K562 (cell line): ENCODE measurements around the gene BDH1. TPM values are rescaled to one million over a fixed set of nuclear protein-coding genes. Genes with fewer than 3 reads are reported as not detected.

Experiments used
- ATAC-seq: fragments of 200-7000 bp; cut with Tn5 transposase; 3 replicates; pipeline ENCODE4 v1.9.1; 2020; ENCODE audit warnings: moderate library complexity
- BruUV-seq: library from RNA; stranded (reverse); fragments of 400-500 nt; replicated peaks from 2 replicates; lab custom pipeline; 2021; lab: Mats Ljungman, UMichigan
- CTCF ChIA-PET: fragments of 300-600 bp; formaldehyde crosslinking; extraction: SDS; loops from one replicate; lab custom pipeline; 2021; ENCODE audit warnings: low intra/inter-chr PET ratio; lab: Yijun Ruan, JAX
- POLR2A ChIA-PET: fragments of 300-600, 350-650 bp; sonication (Branson Sonifier 250); formaldehyde crosslinking; extraction: SDS; loops from one replicate; lab custom pipeline; 2021; ENCODE audit warnings: antibody characterized with exemption, inconsistent platforms; lab: Yijun Ruan, JAX
- DNase-seq, 4 experiments: peaks; one replicate each; pipeline versions ENCODE4 v3.0.0 to v3.0.0-alpha.2; 2011 to 2018; ENCODE audit warnings: low spot score in 3 of 4, mixed read lengths in 3 of 4; ENCODE audit errors: extremely low read depth in 1 of 4
- FAIRE-seq: peaks from 2 replicates; lab custom pipeline; 2011; peaks lifted over from hg19 to GRCh38; lab: Jason Lieb, UNC
- H2AFZ ChIP-seq: 2 replicates; pipeline ENCODE4 v1.6.0; 2011; ENCODE audit warnings: low read depth, low read length, control low read depth, inconsistent platforms
- H3K27ac ChIP-seq: fragments of 200-600 bp; 3 replicates; pipeline ENCODE4 v1.8.0; 2011; ENCODE audit warnings: low read depth, mild to moderate bottlenecking, control low read depth, inconsistent platforms, low read length, moderate library complexity, mixed read lengths; ENCODE audit errors: extremely low read depth
- H3K27me3 ChIP-seq, 2 experiments: fragments of 300-600 bp in 1 of 2; 2 replicates in 1 of 2; 3 replicates in 1 of 2; pipeline versions ENCODE4 v1.6.0 to v1.8.0; 2011; ENCODE audit warnings: inconsistent platforms in 2 of 2, low read length in 2 of 2, mild to moderate bottlenecking in 1 of 2, mixed read lengths in 1 of 2, moderate library complexity in 1 of 2; ENCODE audit not compliant: control insufficient read depth in 2 of 2, insufficient read depth in 2 of 2
- H3K36me3 ChIP-seq: fragments of 300-600 bp; 3 replicates; pipeline ENCODE4 v1.8.0; 2011; ENCODE audit warnings: mild to moderate bottlenecking, low read length, inconsistent platforms; ENCODE audit not compliant: control insufficient read depth, insufficient read depth
- H3K4me1 ChIP-seq, 2 experiments: fragments of 200-600 bp in 1 of 2; replicated peaks in 1 of 2; 2 replicates in 1 of 2; 3 replicates in 1 of 2; pipeline versions ENCODE4 v1.5.1 to v1.8.0; 2011; ENCODE audit warnings: inconsistent platforms in 2 of 2, low read length in 2 of 2, mild to moderate bottlenecking in 1 of 2, mixed read lengths in 1 of 2, moderate library complexity in 1 of 2; ENCODE audit not compliant: control insufficient read depth in 2 of 2, insufficient read depth in 2 of 2
- H3K4me2 ChIP-seq: 2 replicates; pipeline ENCODE4 v1.6.1; 2011; ENCODE audit warnings: low read length, control low read depth, inconsistent platforms, mixed read lengths; ENCODE audit not compliant: insufficient read depth
- H3K4me3 ChIP-seq: fragments of 200-600 bp; sonication (generic), shearing (Covaris generic); 2 replicates; pipeline ENCODE4 v1.5.1; 2016; ENCODE audit warnings: control low read depth, inconsistent platforms
- H3K79me2 ChIP-seq: fragments of 200-600 bp; 3 replicates; pipeline ENCODE4 v1.8.0; 2011; ENCODE audit warnings: low read length, inconsistent platforms; ENCODE audit not compliant: control insufficient read depth, insufficient read depth
- H3K9ac ChIP-seq, 2 experiments: 2 replicates each; pipeline versions ENCODE4 v1.6.0 to v1.6.1; 2011; ENCODE audit warnings: low read depth in 2 of 2, low read length in 2 of 2, control low read depth in 1 of 2, inconsistent platforms in 1 of 2, mild to moderate bottlenecking in 1 of 2, mixed read lengths in 1 of 2; ENCODE audit not compliant: insufficient read depth in 1 of 2
- H3K9me1 ChIP-seq: one replicate; pipeline ENCODE4 v1.6.0; 2011; ENCODE audit warnings: inconsistent platforms, mild to moderate bottlenecking, low read length, moderate library complexity; ENCODE audit not compliant: control insufficient read depth, insufficient read depth
- H3K9me3 ChIP-seq: replicated peaks from 2 replicates; pipeline ENCODE4 v1.5.1; 2011; ENCODE audit warnings: low read depth, low read length, inconsistent platforms; ENCODE audit not compliant: control insufficient read depth, insufficient read depth
- H4K20me1 ChIP-seq: replicated peaks from 2 replicates; pipeline ENCODE4 v1.6.1; 2011; ENCODE audit warnings: low read length, inconsistent platforms, mixed read lengths; ENCODE audit not compliant: control insufficient read depth, insufficient read depth
- MED1 ChIP-seq: sonication (generic); formaldehyde crosslinking; IDR thresholded peaks from 2 replicates; pipeline ENCODE4 v1.8.1; 2023; ENCODE audit warnings: missing genetic modification reagents, borderline replicate concordance
- MEF2A ChIP-seq: IDR thresholded peaks from 2 replicates; pipeline ENCODE4 v1.6.1; 2011; ENCODE audit warnings: low read depth, mild to moderate bottlenecking, low read length, moderate library complexity; ENCODE audit not compliant: control insufficient read depth
- RUNX1 ChIP-seq: sonication (generic); IDR thresholded peaks from 2 replicates; pipeline ENCODE4 v1.6.1; 2016; ENCODE audit warnings: antibody characterized with exemption, low read depth
- SLC30A9 ChIP-seq: fragments of 250-450 bp; sonication (Bioruptor Pico); IDR thresholded peaks from 2 replicates; pipeline ENCODE4 v1.8.0; 2022; ENCODE audit warnings: mild to moderate bottlenecking, moderate library complexity
- SMARCB1 ChIP-seq: IDR thresholded peaks from 2 replicates; pipeline ENCODE4 v1.6.1; 2011; ENCODE audit warnings: improper control_type of control experiment, low read depth; ENCODE audit not compliant: insufficient read length
- THRA ChIP-seq: fragments of 450-650 bp; IDR thresholded peaks from 2 replicates; pipeline ENCODE4 v1.6.1; 2017; ENCODE audit warnings: mild to moderate bottlenecking, moderate library complexity
- ZBED1 ChIP-seq: IDR thresholded peaks from 2 replicates; pipeline ENCODE4 v1.6.1; 2014
- ZBTB49 ChIP-seq: sonication (generic); formaldehyde crosslinking; IDR thresholded peaks from 2 replicates; pipeline ENCODE4 v1.8.0; 2022; ENCODE audit warnings: missing genetic modification reagents, mild to moderate bottlenecking, borderline replicate concordance
- ZNF212 ChIP-seq: fragments of 450-650 bp; formaldehyde crosslinking; IDR thresholded peaks from 2 replicates; pipeline ENCODE4 v1.4.0; 2020; ENCODE audit warnings: mild to moderate bottlenecking
- ZNF224 ChIP-seq: sonication (generic); formaldehyde crosslinking; IDR thresholded peaks from 2 replicates; pipeline ENCODE4 v1.8.0; 2022; ENCODE audit warnings: mild to moderate bottlenecking, missing genetic modification reagents
- ZNF3 ChIP-seq: fragments of 250-450 bp; sonication (Bioruptor Pico); IDR thresholded peaks from 2 replicates; pipeline ENCODE4 v1.5.0; 2021; ENCODE audit warnings: mild to moderate bottlenecking, moderate library complexity
- WGBS: fragments of 100-300 bp; shearing (Covaris generic); methylation state at CpG from one replicate; pipeline ENCODE4 v1.1.6; 2016; ENCODE audit warnings: low coverage, mixed read lengths; ENCODE audit not compliant: insufficient coverage; ENCODE audit errors: missing lambda C conversion rate; 5-methylcytosine and 5-hydroxymethylcytosine counted together
- in situ Hi-C: fragments of 300-500 bp; cut with MboI; formaldehyde crosslinking; loops from 4 replicates; pipeline ENCODE4 v1.15.0; 2018; ENCODE audit warnings: inconsistent platforms, mixed read lengths
- intact Hi-C: fragments of 100-400 bp; cut with micrococcal nuclease; formaldehyde crosslinking; loops from 2 replicates; pipeline ENCODE4 v1.14.2; 2022
- polyA plus RNA-seq, 8 experiments: library from polyadenylated mRNA; depleted of rRNA in 4 of 8; stranded (reverse) in 5 of 8; unstranded in 3 of 8; fragments of >200 nt; fragmentation: Nextera tagmentation in 2 of 8; fragmentation: Illumina TruSeq in 1 of 8; extraction: Ambion mirVana in 2 of 8; extraction: Trizol in 1 of 8; gene quantifications; 2 replicates each; pipeline versions ENCODE4 v1.2.1 to v1.2.3, GENCODE V29; 2011 to 2014; ENCODE audit warnings: inconsistent platforms in 1 of 8, missing spikeins in 1 of 8
- total RNA-seq, 7 experiments: library from RNA; depleted of rRNA in 6 of 7; stranded (reverse); fragments of >200 nt in 6 of 7; fragmentation: Illumina TruSeq in 2 of 7; extraction: Trizol in 2 of 7; gene quantifications; 2 replicates each; pipeline versions ENCODE4 v1.2.1 to v1.2.3, GENCODE V29; 2011 to 2021; ENCODE audit warnings: low replicate concordance in 1 of 7

The BDH1 gene
- total and polyA plus RNA-seq, 9 of the 15 experiments (the other 6 are each of a cell fraction or from before 2014, with no cell fraction given), result 0.07 to 0.89 (median 0.12) TPM; not detected in 3

GRCh38 chr3:197524128-197524527 is 31.6 kb downstream of the BDH1 start:
- Histone ChIP-seq H2AFZ (no peak overlapping the region), H3K9me3 (no peaks in the 10 kb centered on the region), H4K20me1 (peaks cover 12% of the 10 kb centered on the region; the same call in 1 of the 2 replicates), H3K27me3 (peaks cover 65 to 95% of the 10 kb centered on the region in 2 experiments), H3K4me3 (no peak overlapping the region), H3K9ac (no peak overlapping the region), H3K9me1 (no peaks in the 10 kb centered on the region), H3K4me2 (no peak overlapping the region), H3K27ac (no peak overlapping the region), H3K79me2 (no peaks in the 10 kb centered on the region), H3K4me1 (peaks cover 0 to 20% of the 10 kb centered on the region in 2 experiments; a peak in 4 of 5 replicates), H3K36me3 (no peaks in the 10 kb centered on the region)
- CTCF ChIA-PET, result no interaction called here
- WGBS, result 11% methylated on average over 8 of the region's 8 CpGs
- POLR2A ChIA-PET, result interaction anchor here (1.3 kb wide), 1 partner anchor 57 kb away, joined by 3 read pairs; no protein-coding TSS in a partner anchor
- FAIRE-seq, result no peak
- intact Hi-C loops (no loop called here), in situ Hi-C loops (loop anchor here (25.0 kb wide), 2 partner anchors 262 to 537 kb away; no protein-coding TSS in a partner anchor)
- TF ChIP-seq ZNF3 (CRISPR knock-in tag), result no peak
- no peak for TF ChIP-seq ZNF212 (CRISPR knock-in tag)
- TF ChIP-seq MED1 (CRISPR knock-in tag), result no peak
- no peak for TF ChIP-seq ZBED1
- TF ChIP-seq ZNF224 (CRISPR knock-in tag), result no peak
- no peak for TF ChIP-seq THRA
- TF ChIP-seq ZBTB49 (CRISPR knock-in tag), result no peak
- TF ChIP-seq SMARCB1, result no peak
- no peak for TF ChIP-seq RUNX1
- no peak for TF ChIP-seq MEF2A
- TF ChIP-seq SLC30A9 (CRISPR knock-in tag), result no peak
- no TSS peak for BruUV-seq
- DNase-seq, result no peak
- ATAC-seq, result no peak
